ENCODE measurements around the gene LKAAEAR1. TPM values are rescaled to one million over a fixed set of nuclear protein-coding genes. Genes with fewer than 3 reads are reported as not detected.
A peak's percentile ranks its signal among the peaks of the same experiment; 100 is the strongest.

LKAAEAR1 gene
- total and polyA plus RNA-seq, 2 of the 13 experiments (the other 11 are each of a cell fraction or from before 2014, with no cell fraction given): not detected

DNA sequence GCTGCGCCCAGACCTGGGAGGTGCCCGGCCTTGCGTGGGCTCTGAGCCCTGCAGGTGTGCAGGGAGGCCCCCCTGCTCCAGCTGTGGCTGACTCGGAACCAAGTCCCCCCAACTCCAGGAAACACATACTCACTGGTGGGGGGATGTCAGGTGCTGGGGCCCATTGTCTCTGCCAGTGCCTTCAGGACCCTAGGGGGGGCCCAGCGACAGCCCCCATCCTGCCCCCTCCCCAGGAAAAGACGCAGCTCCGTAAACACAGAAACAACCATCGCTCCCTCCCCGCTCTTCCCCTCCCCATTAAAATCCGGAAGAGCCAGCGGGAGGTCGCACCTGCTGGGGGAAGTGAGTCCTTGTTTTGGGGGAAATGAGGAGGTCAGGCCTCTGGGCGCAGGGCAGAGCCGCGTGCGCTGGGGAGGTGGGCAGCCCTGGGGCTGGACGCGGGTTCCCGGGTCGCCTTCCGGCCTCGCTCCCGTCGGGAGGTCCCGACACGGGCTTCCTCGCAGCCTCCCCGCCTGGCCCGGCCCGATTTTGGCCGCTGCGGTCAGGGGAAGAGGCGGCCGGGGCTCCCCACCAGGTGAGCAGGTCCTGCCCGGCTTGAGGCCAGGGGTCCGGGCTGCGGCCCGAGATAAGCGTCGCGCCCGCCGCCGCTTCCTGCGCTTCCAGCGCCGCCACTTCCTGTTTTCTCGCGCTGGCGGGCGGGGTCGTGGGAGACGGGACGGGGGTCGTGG is 42.0 kb downstream of the LKAAEAR1 start (continued):
- no peak for TF ChIP-seq HNRNPUL1 (IDR thresholded peaks at IDR 0.05; ENCODE audit: low read depth, low read length)
- TF ChIP-seq YY1 (IDR thresholded peaks at IDR 0.05; ENCODE audit: insufficient read depth, insufficient replicate concordance, low read depth, low read length): peak; percentile 25
- TF ChIP-seq ZNF768 (CRISPR knock-in tag; IDR thresholded peaks at IDR 0.05): peak; percentile 63; the same call in 1 of the 2 replicates
- no peak for TF ChIP-seq MIER3 (CRISPR knock-in tag; IDR thresholded peaks at IDR 0.05; ENCODE audit: borderline replicate concordance)
- peak; percentile 78 for TF ChIP-seq ZNF792 (CRISPR knock-in tag; IDR thresholded peaks at IDR 0.05)
- no peak for TF ChIP-seq FLYWCH1 (CRISPR knock-in tag; IDR thresholded peaks at IDR 0.05)
- TF ChIP-seq ZNF121 (CRISPR knock-in tag; IDR thresholded peaks at IDR 0.05): no peak
- TF ChIP-seq, protein P1, sequence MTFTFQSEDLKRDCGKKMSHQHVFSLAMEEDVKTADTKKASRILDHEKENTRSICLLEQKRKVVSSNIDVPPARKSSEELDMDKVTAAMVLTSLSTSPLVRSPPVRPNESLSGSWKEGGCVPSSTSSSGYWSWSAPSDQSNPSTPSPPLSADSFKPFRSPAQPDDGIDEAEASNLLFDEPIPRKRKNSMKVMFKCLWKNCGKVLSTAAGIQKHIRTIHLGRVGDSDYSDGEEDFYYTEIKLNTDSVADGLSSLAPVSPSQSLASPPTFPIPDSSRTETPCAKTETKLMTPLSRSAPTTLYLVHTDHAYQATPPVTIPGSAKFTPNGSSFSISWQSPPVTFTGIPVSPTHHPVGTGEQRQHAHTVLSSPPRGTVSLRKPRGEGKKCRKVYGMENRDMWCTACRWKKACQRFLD (CRISPR knock-in tag; IDR thresholded peaks at IDR 0.05; ENCODE audit: borderline replicate concordance): peak; percentile 52; the same call in 1 of the 2 replicates
- TF ChIP-seq LCORL (IDR thresholded peaks at IDR 0.05): no peak
- TF ChIP-seq LCORL (CRISPR knock-in tag; IDR thresholded peaks at IDR 0.05): peak; percentile 73; the same call in 1 of the 2 replicates
- TF ChIP-seq TAF1 (CRISPR knock-in tag; IDR thresholded peaks at IDR 0.05): peak; percentile 73; the same call in 1 of the 2 replicates
- TF ChIP-seq CENPT (CRISPR knock-in tag; IDR thresholded peaks at IDR 0.05; ENCODE audit: low read depth): 0 out of 2 replicates have a peak, but pooled peaks have one; percentile 31
- TF ChIP-seq ZBTB20 (CRISPR knock-in tag; IDR thresholded peaks at IDR 0.05; ENCODE audit: borderline replicate concordance, low read depth): 0 out of 2 replicates have a peak, but pooled peaks have one; percentile 13
- TF ChIP-seq ERF (CRISPR knock-in tag; IDR thresholded peaks at IDR 0.05): peak; percentile 61; the same call in 1 of the 2 replicates
- TF ChIP-seq ZNF790 (CRISPR knock-in tag; IDR thresholded peaks at IDR 0.05; ENCODE audit: borderline replicate concordance): peak; percentile 89
- TF ChIP-seq TCF12 (IDR thresholded peaks at IDR 0.05): no peak
- TF ChIP-seq TCF12 (CRISPR knock-in tag; IDR thresholded peaks at IDR 0.05): peak; percentile 72; the same call in 1 of the 2 replicates
- 0 out of 2 replicates have a peak, but pooled peaks have one; percentile 59 for TF ChIP-seq PAX8 (CRISPR knock-in tag; IDR thresholded peaks at IDR 0.05; ENCODE audit: borderline replicate concordance)
- TF ChIP-seq, protein P2, sequence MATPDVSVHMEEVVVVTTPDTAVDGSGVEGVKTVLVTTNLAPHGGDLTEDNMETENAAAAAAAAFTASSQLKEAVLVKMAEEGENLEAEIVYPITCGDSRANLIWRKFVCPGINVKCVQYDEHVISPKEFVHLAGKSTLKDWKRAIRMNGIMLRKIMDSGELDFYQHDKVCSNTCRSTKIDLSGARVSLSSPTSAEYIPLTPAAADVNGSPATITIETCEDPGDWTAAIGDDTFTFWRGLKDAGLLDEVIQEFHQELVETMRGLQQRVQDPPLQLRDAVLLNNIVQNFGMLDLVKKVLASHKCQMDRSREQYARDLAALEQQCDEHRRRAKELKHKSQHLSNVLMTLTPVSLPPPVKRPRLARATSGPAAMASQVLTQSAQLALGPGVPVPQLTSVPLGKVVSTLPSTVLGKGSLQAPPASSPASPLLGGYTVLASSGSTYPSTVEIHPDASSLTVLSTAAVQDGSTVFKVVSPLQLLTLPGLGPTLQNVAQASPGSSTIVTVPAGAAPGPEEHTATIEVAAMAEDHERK (CRISPR knock-in tag; IDR thresholded peaks at IDR 0.05; ENCODE audit: low read depth): no peak
- no peak for TF ChIP-seq PLRG1 (conservative IDR thresholded peaks at IDR 0.05)
- peak; percentile 26; the same call in 1 of the 2 replicates for TF ChIP-seq FOSL1 (CRISPR knock-in tag; IDR thresholded peaks at IDR 0.05; ENCODE audit: borderline replicate concordance)
- no peak for TF ChIP-seq HMG20A (CRISPR knock-in tag; IDR thresholded peaks at IDR 0.05; ENCODE audit: borderline replicate concordance)
- TF ChIP-seq NR3C1 (CRISPR knock-in tag; IDR thresholded peaks at IDR 0.05): 0 out of 2 replicates have a peak, but pooled peaks have one; percentile 12
- TF ChIP-seq, protein P3, sequence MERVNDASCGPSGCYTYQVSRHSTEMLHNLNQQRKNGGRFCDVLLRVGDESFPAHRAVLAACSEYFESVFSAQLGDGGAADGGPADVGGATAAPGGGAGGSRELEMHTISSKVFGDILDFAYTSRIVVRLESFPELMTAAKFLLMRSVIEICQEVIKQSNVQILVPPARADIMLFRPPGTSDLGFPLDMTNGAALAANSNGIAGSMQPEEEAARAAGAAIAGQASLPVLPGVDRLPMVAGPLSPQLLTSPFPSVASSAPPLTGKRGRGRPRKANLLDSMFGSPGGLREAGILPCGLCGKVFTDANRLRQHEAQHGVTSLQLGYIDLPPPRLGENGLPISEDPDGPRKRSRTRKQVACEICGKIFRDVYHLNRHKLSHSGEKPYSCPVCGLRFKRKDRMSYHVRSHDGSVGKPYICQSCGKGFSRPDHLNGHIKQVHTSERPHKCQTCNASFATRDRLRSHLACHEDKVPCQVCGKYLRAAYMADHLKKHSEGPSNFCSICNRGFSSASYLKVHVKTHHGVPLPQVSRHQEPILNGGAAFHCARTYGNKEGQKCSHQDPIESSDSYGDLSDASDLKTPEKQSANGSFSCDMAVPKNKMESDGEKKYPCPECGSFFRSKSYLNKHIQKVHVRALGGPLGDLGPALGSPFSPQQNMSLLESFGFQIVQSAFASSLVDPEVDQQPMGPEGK (CRISPR knock-in tag; IDR thresholded peaks at IDR 0.05): peak; percentile 90
- no peak for TF ChIP-seq ZNF33B (CRISPR knock-in tag; IDR thresholded peaks at IDR 0.05)
- TF ChIP-seq, protein P4, sequence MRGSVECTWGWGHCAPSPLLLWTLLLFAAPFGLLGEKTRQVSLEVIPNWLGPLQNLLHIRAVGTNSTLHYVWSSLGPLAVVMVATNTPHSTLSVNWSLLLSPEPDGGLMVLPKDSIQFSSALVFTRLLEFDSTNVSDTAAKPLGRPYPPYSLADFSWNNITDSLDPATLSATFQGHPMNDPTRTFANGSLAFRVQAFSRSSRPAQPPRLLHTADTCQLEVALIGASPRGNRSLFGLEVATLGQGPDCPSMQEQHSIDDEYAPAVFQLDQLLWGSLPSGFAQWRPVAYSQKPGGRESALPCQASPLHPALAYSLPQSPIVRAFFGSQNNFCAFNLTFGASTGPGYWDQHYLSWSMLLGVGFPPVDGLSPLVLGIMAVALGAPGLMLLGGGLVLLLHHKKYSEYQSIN (CRISPR knock-in tag; IDR thresholded peaks at IDR 0.05; ENCODE audit: borderline replicate concordance): no peak

All from HepG2 (cell line).